GM23248 (cell line): ENCODE measurements around the gene SEMA5B. TPM values are rescaled to one million over a fixed set of nuclear protein-coding genes. Genes with fewer than 3 reads are reported as not detected.

Source experiments
- DNase-seq: peaks from one replicate; pipeline ENCODE4 v3.0.0-alpha.2; 2015
- H2AFZ ChIP-seq: fragments of 200-600 bp; sonication (generic); 2 replicates; pipeline ENCODE4 v1.6.1; 2016; ENCODE audit warnings: antibody characterized with exemption
- H3F3A ChIP-seq: fragments of 200-600 bp; sonication (generic); 2 replicates; pipeline ENCODE4 v1.6.1; 2016; ENCODE audit warnings: mild to moderate bottlenecking, antibody characterized with exemption, mixed run types; ENCODE audit not compliant: insufficient read depth
- H3K27ac ChIP-seq: fragments of 200-600 bp; sonication (generic); 2 replicates; pipeline ENCODE4 v1.5.1; 2016; ENCODE audit warnings: mild to moderate bottlenecking
- H3K27me3 ChIP-seq: fragments of 200-600 bp; sonication (generic); replicated peaks from 2 replicates; pipeline ENCODE4 v1.6.1; 2016; ENCODE audit warnings: mild to moderate bottlenecking; ENCODE audit not compliant: insufficient read depth
- H3K36me3 ChIP-seq: fragments of 200-600 bp; sonication (generic); 2 replicates; pipeline ENCODE4 v1.6.1; 2016; ENCODE audit warnings: low read depth, mild to moderate bottlenecking
- H3K4me1 ChIP-seq: fragments of 200-600 bp; sonication (generic); 2 replicates; pipeline ENCODE4 v1.6.1; 2016; ENCODE audit warnings: mild to moderate bottlenecking; ENCODE audit not compliant: insufficient read depth
- H3K4me2 ChIP-seq: fragments of 200-600 bp; sonication (generic); one replicate; pipeline ENCODE4 v1.6.1; 2016; ENCODE audit warnings: mild to moderate bottlenecking; ENCODE audit not compliant: unreplicated experiment
- H3K4me3 ChIP-seq: fragments of 200-600 bp; sonication (generic); 2 replicates; pipeline ENCODE4 v1.5.1; 2016; ENCODE audit warnings: mild to moderate bottlenecking
- H3K79me2 ChIP-seq: fragments of 200-600 bp; sonication (generic); 2 replicates; pipeline ENCODE4 v1.6.1; 2016; ENCODE audit warnings: mild to moderate bottlenecking; ENCODE audit not compliant: insufficient read depth
- H3K9ac ChIP-seq: fragments of 200-600 bp; sonication (generic); 2 replicates; pipeline ENCODE4 v1.6.1; 2016; ENCODE audit warnings: mild to moderate bottlenecking
- H3K9me2 ChIP-seq: fragments of 200-600 bp; sonication (generic); 2 replicates; pipeline ENCODE4 v1.6.1; 2016; ENCODE audit warnings: mixed run types, mild to moderate bottlenecking, moderate library complexity; ENCODE audit not compliant: insufficient read depth
- H3K9me3 ChIP-seq: fragments of 200-600 bp; sonication (generic); one replicate; pipeline ENCODE4 v1.6.1; 2017; ENCODE audit warnings: low read depth
- H4K20me1 ChIP-seq: fragments of 200-600 bp; sonication (generic); 2 replicates; pipeline ENCODE4 v1.6.0; 2016; ENCODE audit not compliant: insufficient read depth
- EZH2 ChIP-seq: fragments of 200-600 bp; sonication (generic); IDR thresholded peaks from 2 replicates; pipeline ENCODE4 v1.6.1; 2018; ENCODE audit warnings: antibody characterized with exemption, mild to moderate bottlenecking; ENCODE audit not compliant: insufficient read depth, poor library complexity, severe bottlenecking
- EZH2phosphoT487 ChIP-seq: fragments of 200-600 bp; sonication (generic); IDR thresholded peaks from 2 replicates; pipeline ENCODE4 v1.6.1; 2018; ENCODE audit warnings: antibody characterized with exemption, moderate library complexity, mild to moderate bottlenecking, low read depth; ENCODE audit not compliant: insufficient read depth
- WGBS, 2 experiments: methylation state at CpG; one replicate each; pipeline ENCODE4 v1.1.6; 2015 to 2017; ENCODE audit warnings: low lambda C conversion rate in 2 of 2, low coverage in 1 of 2; ENCODE audit errors: missing lambda C conversion rate in 2 of 2; 5-methylcytosine and 5-hydroxymethylcytosine counted together
- in situ Hi-C: fragments of 300-500 bp; cut with MboI; formaldehyde crosslinking; loops from 2 replicates; pipeline ENCODE4 v1.15.0; 2020
- polyA plus RNA-seq: library from polyadenylated mRNA; unstranded; fragments of >200 nt; fragmentation: Nextera tagmentation; extraction: Ambion mirVana; gene quantifications from 2 replicates; pipeline ENCODE4 v1.2.1, GENCODE V29; 2016
- total RNA-seq: library from RNA; depleted of rRNA; stranded (reverse); fragments of >200 nt; shearing (Covaris generic); gene quantifications from 2 replicates; pipeline ENCODE4 v1.2.3, GENCODE V29; 2014

SEMA5B gene
- total and polyA plus RNA-seq, 2 experiments from 2014 or later: not detected

DNA sequence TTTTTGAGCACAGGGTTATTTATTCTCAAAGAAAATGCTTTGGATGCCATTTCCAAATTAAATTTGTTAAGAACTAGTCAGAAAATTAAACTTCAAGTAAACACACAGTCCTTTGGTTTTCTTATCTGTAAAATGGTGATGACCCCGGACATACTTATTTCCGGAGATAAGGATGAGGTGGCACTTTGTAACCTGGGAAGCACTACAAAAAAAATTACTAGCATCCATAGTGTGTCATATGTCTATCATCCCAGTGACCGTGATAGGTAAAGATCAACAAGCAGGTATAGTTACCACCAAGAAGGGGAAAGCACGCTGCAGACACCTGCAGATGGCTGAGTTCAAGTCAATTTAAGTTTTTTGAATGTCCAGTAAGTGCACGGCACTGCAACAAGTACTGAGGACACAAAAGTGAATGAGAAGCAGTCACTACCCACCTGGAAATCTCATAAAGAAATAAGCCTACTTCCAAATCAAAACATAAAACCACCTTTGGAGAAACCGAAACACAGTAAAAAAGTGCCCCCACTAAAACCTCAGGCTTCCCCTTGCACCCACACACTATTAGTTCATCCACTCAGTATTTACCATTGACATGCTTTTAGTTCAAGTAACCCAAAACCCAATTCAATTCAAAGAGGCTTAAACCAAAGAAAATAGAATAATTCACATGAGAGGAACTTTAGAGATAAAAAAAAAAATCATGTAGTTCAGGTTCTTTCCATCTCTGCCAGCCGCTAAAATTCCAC is 24.6 kb downstream of the SEMA5B start:
- WGBS, 2 experiments: 66 to 71% methylated on average over 7 of the region's 7 CpGs
- no peak overlapping the region for H3K27ac ChIP-seq

DNA sequence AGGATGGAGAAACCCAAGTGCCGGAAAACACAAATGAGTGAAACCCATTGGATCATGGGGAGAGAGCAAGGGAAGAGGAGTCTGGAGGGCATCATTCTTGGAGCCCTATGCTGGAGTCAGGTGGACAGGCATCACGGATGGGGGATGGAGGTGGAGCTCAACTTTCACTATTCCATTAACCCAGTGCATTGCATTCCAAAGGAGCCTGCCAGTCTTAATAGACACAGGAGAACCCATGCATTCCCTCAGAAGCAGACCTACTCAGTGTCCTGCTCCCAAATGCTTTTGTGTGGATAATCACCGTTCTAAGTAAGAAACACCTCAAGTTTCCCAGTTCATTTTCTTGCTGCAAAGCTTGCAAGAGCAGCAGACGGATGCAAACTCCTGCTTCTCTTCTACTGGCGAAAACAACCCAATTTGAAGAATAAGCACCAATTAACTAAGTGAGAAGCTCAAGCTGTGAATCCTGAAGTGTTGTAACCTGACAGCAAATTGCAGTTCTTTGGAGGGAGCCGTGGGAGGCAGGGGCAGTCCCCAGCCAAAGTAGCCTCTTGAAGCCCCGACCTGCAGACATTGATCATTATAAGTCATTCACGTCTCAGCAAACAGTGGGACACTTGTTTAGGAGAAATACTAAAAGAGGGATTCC is 25.3 kb downstream of the SEMA5B start:
- Histone ChIP-seq H3K4me2 (no peak overlapping the region), H3F3A (no peaks in the 10 kb centered on the region), H2AFZ (no peak overlapping the region), H3K36me3 (no peaks in the 10 kb centered on the region), H3K9me2 (no peaks in the 10 kb centered on the region), H3K9ac (no peak overlapping the region), H3K27ac (no peak overlapping the region), H4K20me1 (no peaks in the 10 kb centered on the region), H3K27me3 (peaks cover 36% of the 10 kb centered on the region), H3K9me3 (no peaks in the 10 kb centered on the region), H3K4me3 (no peak overlapping the region), H3K79me2 (no peaks in the 10 kb centered on the region), H3K4me1 (no peaks in the 10 kb centered on the region)
- DNase-seq: no peak
- WGBS, 2 experiments: 55 to 56% methylated on average over 8 of the region's 8 CpGs
- in situ Hi-C loops: no loop called here
- TF ChIP-seq EZH2 (no peak), EZH2phosphoT487 (no peak)

More for the DNA sequence above, 24.6 kb downstream of the SEMA5B start:
- TF ChIP-seq EZH2 (no peak), EZH2phosphoT487 (no peak)
- no peak for DNase-seq
- H3K4me3 ChIP-seq: no peak overlapping the region
- no peak overlapping the region for H3K9ac ChIP-seq
- no peaks in the 10 kb centered on the region for H3K79me2 ChIP-seq
- H2AFZ ChIP-seq: no peak overlapping the region
- H3F3A ChIP-seq: no peaks in the 10 kb centered on the region
- H4K20me1 ChIP-seq: no peaks in the 10 kb centered on the region
- no peak overlapping the region for H3K4me2 ChIP-seq
- H3K9me3 ChIP-seq: no peaks in the 10 kb centered on the region
- in situ Hi-C loops: no loop called here
- H3K36me3 ChIP-seq: no peaks in the 10 kb centered on the region
- H3K4me1 ChIP-seq: no peaks in the 10 kb centered on the region
- peaks cover 40% of the 10 kb centered on the region for H3K27me3 ChIP-seq
- H3K9me2 ChIP-seq: no peaks in the 10 kb centered on the region

- peaks cover 54% of the 10 kb centered on the region for H3K27me3 ChIP-seq
Measured at GRCh38 chr3:122998856-122999255, 28.7 kb downstream of the SEMA5B start.

DNA sequence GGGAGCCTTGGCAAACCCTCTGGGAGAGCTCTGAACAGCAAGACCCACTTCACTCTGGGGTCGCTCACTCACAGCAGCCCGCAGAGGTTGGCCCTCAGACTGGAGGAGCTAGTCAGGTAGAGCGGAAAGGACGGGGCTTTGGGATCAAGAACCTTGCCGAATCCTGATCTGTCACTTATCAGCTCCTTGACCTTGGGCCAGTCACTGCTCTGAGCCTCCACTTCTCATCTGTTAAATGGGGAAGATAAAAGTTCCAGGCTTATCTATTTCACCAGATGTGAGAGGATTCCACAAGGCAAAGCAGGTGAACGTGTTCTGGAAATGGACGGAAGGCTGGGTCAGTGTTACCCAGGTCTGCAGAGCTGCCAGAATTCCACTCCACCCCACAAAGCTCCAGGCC is 29.4 kb downstream of the SEMA5B start:
- Histone ChIP-seq H3K4me1 (no peaks in the 10 kb centered on the region), H3K9me3 (no peaks in the 10 kb centered on the region), H3K4me3 (no peak overlapping the region), H2AFZ (no peak overlapping the region), H3K36me3 (no peaks in the 10 kb centered on the region), H3K9ac (no peak overlapping the region), H3K79me2 (no peaks in the 10 kb centered on the region), H3K27ac (no peak overlapping the region), H3K27me3 (peaks cover 58% of the 10 kb centered on the region), H3K9me2 (no peaks in the 10 kb centered on the region), H3F3A (no peaks in the 10 kb centered on the region), H4K20me1 (no peaks in the 10 kb centered on the region), H3K4me2 (no peak overlapping the region)
- TF ChIP-seq EZH2phosphoT487 (no peak), EZH2 (no peak)
- DNase-seq: no peak
- in situ Hi-C loops: no loop called here
- WGBS, 2 experiments: 74 to 81% methylated on average over 7 of the region's 7 CpGs

More at GRCh38 chr3:122998856-122999255, 28.7 kb downstream of the SEMA5B start:
- H3K79me2 ChIP-seq: no peaks in the 10 kb centered on the region
- no peak overlapping the region for H3K27ac ChIP-seq
- no peak for TF ChIP-seq EZH2
- TF ChIP-seq EZH2phosphoT487: no peak
- no peak for DNase-seq
- H3K9me2 ChIP-seq: no peaks in the 10 kb centered on the region
- H4K20me1 ChIP-seq: no peaks in the 10 kb centered on the region
- in situ Hi-C loops: no loop called here
- H3F3A ChIP-seq: no peaks in the 10 kb centered on the region
- H3K4me3 ChIP-seq: no peak overlapping the region
- H3K9me3 ChIP-seq: no peaks in the 10 kb centered on the region
- H3K9ac ChIP-seq: no peak overlapping the region
- no peak overlapping the region for H2AFZ ChIP-seq
- 85 to 90% methylated on average over 4 of the region's 4 CpGs for WGBS, 2 experiments
- no peaks in the 10 kb centered on the region for H3K4me1 ChIP-seq
- no peak overlapping the region for H3K4me2 ChIP-seq
- H3K36me3 ChIP-seq: no peaks in the 10 kb centered on the region
